ENCODE data around the gene MUC4.

- no peak for TF ChIP-seq CTCF (IDR thresholded peaks at IDR 0.05)
- no peak for TF ChIP-seq EP300 (IDR thresholded peaks at IDR 0.05)
These were observed 63.1 kb downstream of the MUC4 start for GRCh38 chr3:195748661-195749060.
